H1 (cell line): ENCODE data around the gene ZNF584. TPM values are rescaled to one million over a fixed set of nuclear protein-coding genes. Genes with fewer than 3 reads are reported as not detected.

Experiments used
- CTCF ChIA-PET: fragments of 300-600 bp; sonication (Branson Sonifier 250); formaldehyde crosslinking; loops from one replicate; lab custom pipeline; 2021; ENCODE audit not compliant: partially characterized antibody; lab: Charles Lee
- POLR2A ChIA-PET: fragments of 300-600 bp; sonication (Branson Sonifier 250); formaldehyde crosslinking; loops from one replicate; lab custom pipeline; 2021; ENCODE audit warnings: inconsistent platforms; ENCODE audit not compliant: partially characterized antibody; lab: Charles Lee
- DNase-seq, 2 experiments: peaks; one replicate each; pipeline versions ENCODE4 v3.0.0 to v3.0.0-alpha.2; 2010 to 2022; ENCODE audit warnings: low spot score in 2 of 2, low read depth in 1 of 2, mixed read lengths in 1 of 2
- FAIRE-seq: peaks from 2 replicates; lab custom pipeline; 2011; peaks lifted over from hg19 to GRCh38; lab: Jason Lieb, UNC
- H2AFZ ChIP-seq: 2 replicates; pipeline ENCODE4 v1.8.1; 2012; ENCODE audit warnings: low read length, inconsistent platforms
- H2AK5ac ChIP-seq: 2 replicates; pipeline ENCODE4 v1.6.1; 2013; ENCODE audit warnings: low read depth, low read length
- H2BK120ac ChIP-seq: replicated peaks from 2 replicates; pipeline ENCODE3; 2013; ENCODE audit warnings: low read depth, low read length, inconsistent platforms
- H2BK12ac ChIP-seq: 2 replicates; pipeline ENCODE4 v1.6.1; 2013; ENCODE audit warnings: low read depth, low read length
- H2BK15ac ChIP-seq: 2 replicates; pipeline ENCODE4 v1.6.1; 2013; ENCODE audit warnings: low read length
- H2BK20ac ChIP-seq: 2 replicates; pipeline ENCODE4 v1.6.1; 2013; ENCODE audit warnings: low read length
- H2BK5ac ChIP-seq: 2 replicates; pipeline ENCODE4 v1.6.1; 2013; ENCODE audit warnings: low read depth, low read length
- H3K14ac ChIP-seq: 2 replicates; pipeline ENCODE4 v1.6.1; 2013; ENCODE audit warnings: inconsistent platforms; ENCODE audit not compliant: insufficient read length
- H3K18ac ChIP-seq: 2 replicates; pipeline ENCODE4 v1.6.1; 2013; ENCODE audit warnings: low read length; ENCODE audit errors: extremely low read depth
- H3K23ac ChIP-seq: 2 replicates; pipeline ENCODE4 v1.6.1; 2013; ENCODE audit warnings: inconsistent platforms; ENCODE audit not compliant: insufficient read length
- H3K23me2 ChIP-seq: 2 replicates; pipeline ENCODE4 v1.6.1; 2013; ENCODE audit warnings: low read depth, low read length
- H3K27ac ChIP-seq: 2 replicates; pipeline ENCODE4 v1.6.1; 2011; ENCODE audit warnings: low read depth, low read length, inconsistent platforms
- H3K27me3 ChIP-seq, 4 experiments: replicated peaks in 1 of 4; 1 replicate in 1 of 4; 2 replicates in 3 of 4; pipeline versions ENCODE4 v1.6.1 to v1.8.1; 2011 to 2013; ENCODE audit warnings: low read length in 3 of 4, mild to moderate bottlenecking in 3 of 4, inconsistent platforms in 2 of 4, mixed read lengths in 2 of 4, moderate library complexity in 1 of 4; ENCODE audit not compliant: control insufficient read depth in 3 of 4, insufficient read depth in 3 of 4; ENCODE audit errors: extremely low read depth in 1 of 4
- H3K36me3 ChIP-seq, 4 experiments: 2 replicates each; pipeline versions ENCODE4 v1.6.1 to v1.8.1; 2011 to 2013; ENCODE audit warnings: mild to moderate bottlenecking in 4 of 4, low read length in 3 of 4, moderate library complexity in 2 of 4, control low read depth in 1 of 4, inconsistent platforms in 1 of 4; ENCODE audit not compliant: insufficient read depth in 4 of 4, control insufficient read depth in 2 of 4
- H3K4ac ChIP-seq: replicated peaks from 2 replicates; pipeline ENCODE3; 2013; ENCODE audit warnings: low read length, low read depth, mixed read lengths, inconsistent platforms; ENCODE audit not compliant: insufficient read length
- H3K4me1 ChIP-seq, 4 experiments: replicated peaks in 1 of 4; 1 replicate in 1 of 4; 2 replicates in 3 of 4; pipeline versions ENCODE4 v1.6.1 to v1.8.1; 2011 to 2013; ENCODE audit warnings: low read length in 3 of 4, inconsistent platforms in 2 of 4, mixed read lengths in 1 of 4; ENCODE audit not compliant: insufficient read depth in 4 of 4, control insufficient read depth in 3 of 4
- H3K4me2 ChIP-seq, 2 experiments: 2 replicates each; pipeline versions ENCODE4 v1.6.1 to v1.8.1; 2011 to 2013; ENCODE audit warnings: low read depth in 2 of 2, low read length in 2 of 2, control low read depth in 1 of 2, inconsistent platforms in 1 of 2, mild to moderate bottlenecking in 1 of 2; ENCODE audit not compliant: insufficient read depth in 1 of 2
- H3K4me3 ChIP-seq, 4 experiments: fragments of 200-600, 300-600 bp in 1 of 4; sonication (generic), shearing (Covaris generic), sonication (Bioruptor Twin) in 1 of 4; 2 replicates each; pipeline versions ENCODE4 v1.5.1 to v1.8.1; 2011 to 2016; ENCODE audit warnings: low read length in 4 of 4, low read depth in 3 of 4, control low read depth in 2 of 4, inconsistent platforms in 2 of 4, mild to moderate bottlenecking in 2 of 4, mixed read lengths in 1 of 4, moderate library complexity in 1 of 4; ENCODE audit not compliant: insufficient read depth in 2 of 4; ENCODE audit errors: extremely low read depth in 1 of 4
- H3K56ac ChIP-seq: replicated peaks from 2 replicates; pipeline ENCODE3; 2013; ENCODE audit warnings: low read depth, mild to moderate bottlenecking, mixed read lengths, low read length, inconsistent platforms; ENCODE audit not compliant: insufficient read length
- H3K79me1 ChIP-seq: 2 replicates; pipeline ENCODE4 v1.6.1; 2013; ENCODE audit warnings: low read depth, low read length, control low read depth
- H3K79me2 ChIP-seq, 2 experiments: 2 replicates each; pipeline versions ENCODE4 v1.6.1 to v1.8.1; 2012 to 2013; ENCODE audit warnings: low read length in 2 of 2, mild to moderate bottlenecking in 2 of 2, inconsistent platforms in 1 of 2; ENCODE audit not compliant: insufficient read depth in 2 of 2, control insufficient read depth in 1 of 2
- H3K9ac ChIP-seq, 4 experiments: replicated peaks in 1 of 4; 1 replicate in 1 of 4; 2 replicates in 3 of 4; pipeline versions ENCODE4 v1.6.1 to v1.8.1; 2011 to 2013; ENCODE audit warnings: low read depth in 3 of 4, low read length in 3 of 4, control low read depth in 2 of 4, mild to moderate bottlenecking in 2 of 4, moderate library complexity in 2 of 4, inconsistent platforms in 1 of 4; ENCODE audit errors: extremely low read depth in 1 of 4
- H3K9me3 ChIP-seq, 2 experiments: 2 replicates each; pipeline versions ENCODE4 v1.6.1 to v1.8.1; 2012 to 2013; ENCODE audit warnings: mild to moderate bottlenecking in 2 of 2, moderate library complexity in 2 of 2, control low read depth in 1 of 2, inconsistent platforms in 1 of 2, low read depth in 1 of 2, low read length in 1 of 2, mixed read lengths in 1 of 2; ENCODE audit not compliant: insufficient read depth in 2 of 2
- H4K20me1 ChIP-seq, 2 experiments: replicated peaks in 1 of 2; 2 replicates each; pipeline versions ENCODE3 to v1.8.1; 2011 to 2013; ENCODE audit warnings: inconsistent platforms in 2 of 2, low read length in 2 of 2, mild to moderate bottlenecking in 1 of 2; ENCODE audit not compliant: insufficient read depth in 2 of 2, control insufficient read depth in 1 of 2
- H4K5ac ChIP-seq: 2 replicates; pipeline ENCODE4 v1.6.1; 2013; ENCODE audit warnings: low read length, low read depth, mixed read lengths, inconsistent platforms; ENCODE audit not compliant: insufficient read length
- H4K8ac ChIP-seq: 2 replicates; pipeline ENCODE4 v1.8.0; 2013; ENCODE audit warnings: mild to moderate bottlenecking, moderate library complexity, low read length, inconsistent platforms; ENCODE audit not compliant: insufficient read depth; ENCODE audit errors: extremely low read depth
- H4K91ac ChIP-seq: replicated peaks from 2 replicates; pipeline ENCODE3; 2013; ENCODE audit warnings: low read length, mixed read lengths, inconsistent platforms; ENCODE audit not compliant: insufficient read length
- SAP30 ChIP-seq: fragments of 300-600 bp; sonication (generic); IDR thresholded peaks from 2 replicates; pipeline ENCODE4 v1.7.1; 2012; ENCODE audit warnings: low read length, moderate library complexity, mild to moderate bottlenecking, inconsistent platforms; ENCODE audit not compliant: insufficient read depth, insufficient replicate concordance
- WGBS, 2 experiments: shearing (Covaris generic) in 1 of 2; methylation state at CpG; one replicate each; pipeline versions ENCODE4 v1.1.6 to v1.1.7; 2013 to 2015; ENCODE audit warnings: low lambda C conversion rate in 2 of 2, mixed read lengths in 2 of 2, inconsistent platforms in 1 of 2, low coverage in 1 of 2, missing lambda C conversion rate in 1 of 2; ENCODE audit not compliant: insufficient replicate concordance in 2 of 2, insufficient coverage in 1 of 2, insufficient read length in 1 of 2; ENCODE audit errors: extremely low coverage in 1 of 2, missing lambda C conversion rate in 1 of 2; 5-methylcytosine and 5-hydroxymethylcytosine counted together
- polyA plus RNA-seq, 7 experiments: library from polyadenylated mRNA; depleted of rRNA in 3 of 7; stranded (reverse) in 5 of 7; unstranded in 2 of 7; fragments of >200 nt in 5 of 7; fragments of 200-250 nt in 2 of 7; gene quantifications; 1 replicate in 5 of 7; 2 replicates in 1 of 7; 4 replicates in 1 of 7; pipeline versions ENCODE4 v1.2.1 to v1.2.3, GENCODE V29; 2011 to 2013; ENCODE audit warnings: missing spikeins in 2 of 7, mixed read lengths in 2 of 7
- total RNA-seq: library from RNA; stranded (reverse); fragmentation: NEBNext Ultra II Directional; extraction: Animal tissue kit (Norgen Biotek cat#: 25700); gene quantifications from 2 replicates; pipeline ENCODE4 v1.2.1, GENCODE V29; 2021
- TF ChIP-seq, protein P1 (sequence below), 3 experiments: IDR thresholded peaks; 1 replicate in 2 of 3; 2 replicates in 1 of 3; pipeline versions ENCODE4 v1.5.1 to v1.6.1; 2011; ENCODE audit warnings: low read length in 3 of 3, mild to moderate bottlenecking in 3 of 3, inconsistent platforms in 2 of 3, low read depth in 1 of 3, moderate library complexity in 1 of 3; ENCODE audit not compliant: insufficient read depth in 1 of 3; ENCODE audit errors: control extremely low read depth in 1 of 3

Gene ZNF584
- total and polyA plus RNA-seq, 2 of the 8 experiments (the other 6 are each of a cell fraction or from before 2014, with no cell fraction given) = 2.5 to 5.2 TPM

GRCh38 chr19:58380037-58380661 lies 28.3 kb upstream of the ZNF584 start:
- H3K27me3 ChIP-seq = no peaks in the 10 kb centered on the region
- H3K4me2 ChIP-seq = peak overlapping the region; percentile 91 to 98
- peak overlapping the region; percentile 72 to 86 (median 80) for H3K9ac ChIP-seq
- H3K23me2 ChIP-seq = peaks cover 7% of the 10 kb centered on the region
- H3K27ac ChIP-seq = 0 out of 2 replicates have a peak overlapping the region, but pooled peaks have one; percentile 72
- H3K79me1 ChIP-seq = no peaks in the 10 kb centered on the region; the same call in 1 of the 2 replicates
- H2AK5ac ChIP-seq = no peak overlapping the region
- peak overlapping the region; percentile 56 to 77 (median 64) for H3K4me3 ChIP-seq
- H2BK15ac ChIP-seq = no peak overlapping the region
- peak overlapping the region; percentile 15 for H4K91ac ChIP-seq
- H2BK12ac ChIP-seq = no peak overlapping the region
- FAIRE-seq (no peak), DNase-seq (no peak)
- H3K14ac ChIP-seq = no peak overlapping the region
- peak overlapping the region; percentile 86 for H4K8ac ChIP-seq
- 12% methylated on average over 24 of the region's 24 CpGs; no CpG with 5 or more reads in 1 of the 2 experiments for WGBS, 2 experiments
- peak overlapping the region; percentile 33 for H3K56ac ChIP-seq
- no peak overlapping the region for H2BK120ac ChIP-seq
- peak overlapping the region; percentile 78; the same call in 1 of the 2 replicates for H2AFZ ChIP-seq
- no peak overlapping the region for H2BK20ac ChIP-seq
- peaks cover 0 to 5% of the 10 kb centered on the region in 2 experiments for H4K20me1 ChIP-seq
- ChIA-PET POLR2A (interaction anchor here (0.6 to 8.5 kb wide), 7 partner anchors 8 to 164 kb away, joined by 3 to 94 read pairs (median 5); partner anchors contain the start of genes TRIM28, ZNF497 and ZNF544), CTCF (interaction anchor here (1.0 to 1.7 kb wide), 4 partner anchors 9 to 18 kb away, joined by 4 to 6 read pairs (median 4); partner anchors contain the start of gene ZNF497)
- no peak overlapping the region for H3K23ac ChIP-seq
- peak; percentile 44 for TF ChIP-seq SAP30
- TF ChIP-seq, protein P1, sequence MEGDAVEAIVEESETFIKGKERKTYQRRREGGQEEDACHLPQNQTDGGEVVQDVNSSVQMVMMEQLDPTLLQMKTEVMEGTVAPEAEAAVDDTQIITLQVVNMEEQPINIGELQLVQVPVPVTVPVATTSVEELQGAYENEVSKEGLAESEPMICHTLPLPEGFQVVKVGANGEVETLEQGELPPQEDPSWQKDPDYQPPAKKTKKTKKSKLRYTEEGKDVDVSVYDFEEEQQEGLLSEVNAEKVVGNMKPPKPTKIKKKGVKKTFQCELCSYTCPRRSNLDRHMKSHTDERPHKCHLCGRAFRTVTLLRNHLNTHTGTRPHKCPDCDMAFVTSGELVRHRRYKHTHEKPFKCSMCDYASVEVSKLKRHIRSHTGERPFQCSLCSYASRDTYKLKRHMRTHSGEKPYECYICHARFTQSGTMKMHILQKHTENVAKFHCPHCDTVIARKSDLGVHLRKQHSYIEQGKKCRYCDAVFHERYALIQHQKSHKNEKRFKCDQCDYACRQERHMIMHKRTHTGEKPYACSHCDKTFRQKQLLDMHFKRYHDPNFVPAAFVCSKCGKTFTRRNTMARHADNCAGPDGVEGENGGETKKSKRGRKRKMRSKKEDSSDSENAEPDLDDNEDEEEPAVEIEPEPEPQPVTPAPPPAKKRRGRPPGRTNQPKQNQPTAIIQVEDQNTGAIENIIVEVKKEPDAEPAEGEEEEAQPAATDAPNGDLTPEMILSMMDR (IDR thresholded peaks at IDR 0.05; ENCODE audit: control extremely low read depth in 1 of 3, insufficient read depth in 1 of 3, low read depth in 1 of 3, low read length in 3 of 3) = no peak
- peak overlapping the region; percentile 55; the same call in 1 of the 2 replicates for H3K18ac ChIP-seq
- no peaks in the 10 kb centered on the region for H3K9me3 ChIP-seq
- H4K5ac ChIP-seq = peak overlapping the region; percentile 3
- no peaks in the 10 kb centered on the region for H3K36me3 ChIP-seq
- no peaks in the 10 kb centered on the region; a peak in 1 of 4 replicates for H3K79me2 ChIP-seq
- no peak overlapping the region for H2BK5ac ChIP-seq
- peaks cover 0 to 4% (median 2%) of the 10 kb centered on the region in 4 experiments; a peak in 2 of 7 replicates for H3K4me1 ChIP-seq
- peak overlapping the region; percentile 21 for H3K4ac ChIP-seq
